Ishikawa (cell line): Measurements from ENCODE around the gene TMEM107.

Experiments
- CEBPB ChIP-seq: IDR thresholded peaks from 2 replicates; pipeline ENCODE4 v1.6.1; 2012
- CREB1 ChIP-seq: IDR thresholded peaks from 2 replicates; pipeline ENCODE4 v1.6.1; 2012; ENCODE audit warnings: low read depth
- EGR1 ChIP-seq: IDR thresholded peaks from 2 replicates; pipeline ENCODE4 v1.6.1; 2012
- EP300 ChIP-seq: IDR thresholded peaks from 2 replicates; pipeline ENCODE4 v1.6.1; 2012; ENCODE audit warnings: borderline replicate concordance
- FOXM1 ChIP-seq: IDR thresholded peaks from 2 replicates; pipeline ENCODE4 v1.6.1; 2012; ENCODE audit warnings: low read depth, borderline replicate concordance
- MAX ChIP-seq: IDR thresholded peaks from 2 replicates; pipeline ENCODE4 v1.6.1; 2012
- NFIC ChIP-seq: IDR thresholded peaks from 2 replicates; pipeline ENCODE4 v1.6.1; 2012
- RAD21 ChIP-seq: IDR thresholded peaks from 2 replicates; pipeline ENCODE4 v1.6.1; 2012; ENCODE audit warnings: low read depth
- REST ChIP-seq: IDR thresholded peaks from 2 replicates; pipeline ENCODE4 v1.6.1; 2012; ENCODE audit warnings: low read depth, mild to moderate bottlenecking
- TAF1 ChIP-seq: IDR thresholded peaks from 2 replicates; pipeline ENCODE4 v1.6.1; 2012; ENCODE audit warnings: low read depth, mild to moderate bottlenecking
- TCF12 ChIP-seq: IDR thresholded peaks from 2 replicates; pipeline ENCODE4 v1.6.1; 2012; ENCODE audit warnings: low read depth
- TEAD4 ChIP-seq: IDR thresholded peaks from 2 replicates; pipeline ENCODE4 v1.6.1; 2012
- USF1 ChIP-seq: IDR thresholded peaks from 2 replicates; pipeline ENCODE4 v1.6.1; 2012
- YY1 ChIP-seq: IDR thresholded peaks from 2 replicates; pipeline ENCODE4 v1.6.1; 2012; ENCODE audit warnings: low read depth
- ZBTB7A ChIP-seq: IDR thresholded peaks from 2 replicates; pipeline ENCODE4 v1.6.1; 2012; ENCODE audit warnings: low read depth

TMEM107 gene

GRCh38 chr17:8222630-8223355 is 46.6 kb upstream of the TMEM107 start:
- no peak for TF ChIP-seq REST
- no peak for TF ChIP-seq RAD21
- peak; percentile 51 for TF ChIP-seq EP300
- peak; percentile 53; the same call in 1 of the 2 replicates for TF ChIP-seq FOXM1
- peak; percentile 94 for TF ChIP-seq TEAD4
- peak; percentile 85 for TF ChIP-seq TAF1
- TF ChIP-seq EGR1 = peak; percentile 92
- 0 out of 2 replicates have a peak, but pooled peaks have one; percentile 17 for TF ChIP-seq CEBPB
- TF ChIP-seq MAX = peak; percentile 22; the same call in 1 of the 2 replicates
- TF ChIP-seq TCF12 = peak; percentile 38
- TF ChIP-seq USF1 = no peak
- TF ChIP-seq ZBTB7A = no peak
- TF ChIP-seq YY1 = peak; percentile 83
- peak; percentile 73; the same call in 1 of the 2 replicates for TF ChIP-seq NFIC
- TF ChIP-seq CREB1 = no peak

GRCh38 chr17:8222380-8222629 is 46.1 kb upstream of the TMEM107 start:
- no peak for TF ChIP-seq TCF12
- TF ChIP-seq CEBPB = no peak
- no peak for TF ChIP-seq REST
- no peak for TF ChIP-seq EP300
- no peak for TF ChIP-seq MAX
- TF ChIP-seq TEAD4 = no peak
- TF ChIP-seq NFIC = no peak
- TF ChIP-seq ZBTB7A = no peak

- TF ChIP-seq CREB1 (no peak), EGR1 (no peak), YY1 (no peak), ZBTB7A (no peak), RAD21 (no peak; the same call in 1 of the 2 replicates), MAX (no peak), CEBPB (no peak), USF1 (no peak), TAF1 (no peak), TEAD4 (peak; percentile 91), EP300 (no peak), TCF12 (no peak), FOXM1 (no peak), REST (no peak), NFIC (peak; percentile 13; the same call in 1 of the 2 replicates)
Measured at GRCh38 chr17:8221663-8222379, 45.6 kb upstream of the TMEM107 start.
